Stimulated activated CD4-positive, alpha-beta T cell treated with anti-CD3 and anti-CD28 coated beads, Interleukin-1b, Interleukin-23, amount 100 ng/mL, for 24 hours (primary cell): Measurements from ENCODE around the gene NEUROG3.
"Not testable (repeated sequence)": the region's sequence is repeated elsewhere in the genome, so short reads cannot be mapped to it uniquely, and the experiment has no call there.

Experiments used
- DNase-seq, 4 experiments: peaks; one replicate each; pipeline ENCODE4 v3.0.0-alpha.2; 2020; ENCODE audit warnings: low read depth in 4 of 4, low spot score in 1 of 4

The NEUROG3 gene

GRCh38 chr10:69572159-69573055, 815 bp downstream of the NEUROG3 start:
- DNase-seq, result peak in 2 of 4 experiments; percentile 13 to 17

DNA sequence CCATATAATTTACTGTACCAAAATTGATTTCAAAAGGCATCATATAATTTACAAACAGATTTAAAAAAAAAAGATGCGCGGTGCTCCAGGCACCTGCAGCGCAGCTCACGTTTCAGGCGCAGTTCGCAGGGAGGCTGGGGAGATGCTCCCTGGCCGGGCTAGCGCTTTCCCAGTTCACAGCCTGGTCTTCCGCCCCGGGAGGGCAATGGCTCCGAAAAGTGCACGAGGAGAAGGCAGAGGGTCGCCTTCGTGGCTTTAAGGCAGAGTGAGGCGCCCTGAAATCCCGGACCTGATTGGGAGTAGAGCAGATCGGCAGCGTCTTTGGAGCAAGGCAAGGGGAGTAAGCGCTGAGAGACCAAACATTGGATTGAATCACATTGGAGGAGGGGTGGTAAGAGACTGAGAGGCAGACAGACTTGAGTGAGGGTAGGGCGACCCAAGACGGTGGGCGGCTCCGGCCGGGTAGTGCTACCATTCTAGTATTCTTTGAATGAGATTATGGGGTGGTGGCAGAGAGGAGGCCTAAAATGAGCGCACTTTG, 1.5 kb downstream of the NEUROG3 start:
- no peak for DNase-seq

DNA sequence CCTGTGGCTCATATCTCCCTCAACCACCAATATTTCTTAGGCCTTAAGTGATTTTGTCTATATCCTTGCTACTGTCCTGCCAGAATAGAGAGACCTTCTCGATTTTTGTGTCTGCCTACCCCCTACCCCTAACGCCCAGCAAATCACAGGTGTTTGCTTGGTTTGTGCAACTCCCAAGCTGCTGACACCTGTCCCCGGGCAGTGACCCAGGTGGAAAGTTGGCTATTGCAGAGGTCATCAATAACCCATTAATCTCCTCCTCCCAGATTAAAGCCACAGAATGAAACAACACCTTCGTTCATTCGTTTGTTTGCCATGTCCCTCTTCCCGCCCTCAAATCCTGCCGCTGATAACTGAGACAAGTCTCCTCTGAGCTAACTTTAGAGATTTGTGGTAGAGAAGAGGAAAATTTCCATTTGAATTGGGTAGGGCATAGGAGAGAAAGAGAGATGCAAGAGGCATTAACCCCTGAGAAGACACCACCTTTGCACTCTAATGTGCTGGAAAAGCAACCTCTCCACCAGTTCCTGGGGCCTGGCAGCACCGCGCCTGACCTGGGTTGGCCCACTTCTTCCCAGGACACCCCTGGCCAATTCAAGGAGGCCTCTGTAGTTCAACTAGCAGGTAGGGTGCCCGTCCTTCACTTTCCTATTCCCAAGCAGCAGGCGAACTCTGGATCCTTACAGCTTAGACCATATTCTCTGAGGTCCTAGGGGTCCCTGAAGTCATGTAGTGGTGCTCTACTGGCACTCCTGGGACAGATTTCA, 3.0 kb downstream of the NEUROG3 start:
- DNase-seq, result no peak

GRCh38 chr10:69569396-69569934, 3.8 kb downstream of the NEUROG3 start:
- no peak for DNase-seq

DNA sequence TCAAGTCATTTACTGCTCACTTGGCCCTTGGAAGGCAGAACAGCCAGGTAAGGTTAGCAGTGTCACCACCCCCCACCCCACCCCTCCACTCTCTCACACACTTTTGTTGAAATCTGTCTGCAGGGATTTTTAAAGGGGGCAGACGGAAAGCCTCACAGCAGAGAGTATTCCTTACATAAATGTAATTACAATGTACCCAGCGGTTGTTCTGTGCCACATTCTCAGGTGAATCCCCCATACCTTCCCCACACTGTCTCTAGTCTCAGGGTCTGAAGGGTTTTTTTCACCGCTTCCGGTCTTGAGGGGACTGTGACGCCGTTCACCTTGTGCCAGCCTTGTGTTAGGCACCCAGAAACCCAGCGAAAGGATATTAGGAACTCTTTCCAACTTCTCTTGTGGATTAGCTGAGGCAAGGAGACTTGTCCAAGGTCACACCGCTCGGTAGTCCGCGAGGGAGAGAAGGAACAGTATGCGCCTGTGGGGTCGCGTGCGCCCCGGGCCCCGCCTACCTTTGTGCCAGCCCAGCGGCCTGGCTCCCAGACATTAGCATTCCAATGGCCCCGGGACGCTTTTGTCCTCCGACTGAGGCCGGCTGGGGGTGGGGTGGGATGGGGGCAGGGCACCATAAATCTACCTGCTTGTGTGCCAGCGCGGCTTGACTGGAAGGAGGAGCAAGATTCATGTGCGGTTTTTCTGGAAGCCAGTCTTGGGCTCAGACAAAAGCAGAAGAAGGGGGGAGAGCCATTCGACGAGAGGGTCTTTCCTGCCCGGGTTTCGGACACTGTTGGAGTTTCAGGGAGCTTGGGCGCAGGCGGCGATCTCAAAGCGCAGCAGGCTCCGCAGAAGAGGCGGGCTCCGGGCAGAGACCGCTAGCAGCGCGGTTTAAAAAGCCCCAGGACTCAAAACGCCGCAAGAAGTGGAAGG, 4.5 kb downstream of the NEUROG3 start:
- DNase-seq, result no peak

DNA sequence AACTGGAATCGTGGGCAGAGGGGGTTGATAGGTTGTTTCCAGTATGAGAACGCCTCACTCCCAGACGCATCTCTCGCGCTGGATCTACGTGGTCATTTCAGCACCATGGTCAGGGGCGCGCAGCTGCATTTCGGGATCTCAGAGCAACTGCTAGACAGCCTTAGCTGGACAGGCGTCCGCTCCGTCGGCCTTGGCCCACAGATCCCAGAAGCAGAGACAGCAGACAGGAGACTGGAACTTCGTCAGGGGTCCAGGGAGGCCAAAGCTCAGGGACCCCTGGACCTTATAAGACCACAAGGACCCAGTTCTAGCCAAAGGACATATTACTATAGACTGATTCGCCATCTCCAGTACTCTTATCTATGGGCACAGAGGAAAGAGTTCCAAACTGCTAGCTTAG, 5.3 kb downstream of the NEUROG3 start:
- DNase-seq, result no peak

- no peak for DNase-seq
Observed at GRCh38 chr10:69562731-69563254, 10.4 kb downstream of the NEUROG3 start.

- no peak for DNase-seq
Observed at GRCh38 chr10:69559525-69559924, 13.7 kb downstream of the NEUROG3 start.

- DNase-seq, result no peak
Observed at GRCh38 chr10:69558559-69558958, 14.7 kb downstream of the NEUROG3 start.

GRCh38 chr10:69554611-69555010, 18.6 kb downstream of the NEUROG3 start:
- no peak for DNase-seq

DNA sequence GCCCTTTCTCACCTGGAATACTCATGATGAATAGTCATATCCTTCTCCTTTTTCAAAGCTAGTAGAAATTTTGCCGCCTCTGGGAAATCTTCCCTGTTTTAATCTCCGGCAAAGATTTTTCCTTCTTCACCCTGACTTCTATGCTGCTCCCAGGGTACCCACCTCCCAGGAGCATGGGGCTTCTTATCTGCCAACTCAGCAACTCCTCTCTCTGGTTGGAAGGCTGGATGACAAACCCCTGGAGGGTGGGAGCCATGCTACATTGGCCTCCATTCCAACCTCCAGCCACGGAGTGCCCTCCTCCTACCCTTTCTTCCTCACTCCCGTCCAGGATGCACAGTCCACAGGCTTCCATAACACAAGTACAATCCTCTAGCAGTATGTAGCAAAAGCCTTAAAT, 19.9 kb downstream of the NEUROG3 start:
- DNase-seq, result no peak

DNA sequence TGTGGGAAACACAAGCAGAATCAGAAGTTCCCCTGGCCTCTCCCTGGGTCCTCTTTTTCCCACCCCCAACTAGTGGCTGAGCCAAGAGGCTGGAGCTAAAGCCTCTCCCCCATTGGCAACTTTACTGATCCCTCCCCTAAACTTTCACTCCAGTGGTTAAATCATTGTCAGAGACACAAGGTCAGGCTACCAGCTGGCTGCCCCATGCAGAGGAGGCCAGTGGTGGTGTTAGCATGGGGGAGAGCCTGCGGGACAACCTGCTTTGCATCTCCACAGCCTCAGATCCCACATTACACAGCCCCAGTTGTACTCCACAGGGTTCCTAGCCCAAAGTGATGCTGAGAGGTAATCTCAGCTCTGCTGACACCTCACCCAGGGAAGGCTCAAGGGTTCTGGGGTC, 21.0 kb downstream of the NEUROG3 start:
- no peak for DNase-seq

- DNase-seq, result no peak
Observed at GRCh38 chr10:69549959-69550358, 23.3 kb downstream of the NEUROG3 start.

GRCh38 chr10:69541463-69541862, 31.8 kb downstream of the NEUROG3 start:
- DNase-seq, result no peak

DNA sequence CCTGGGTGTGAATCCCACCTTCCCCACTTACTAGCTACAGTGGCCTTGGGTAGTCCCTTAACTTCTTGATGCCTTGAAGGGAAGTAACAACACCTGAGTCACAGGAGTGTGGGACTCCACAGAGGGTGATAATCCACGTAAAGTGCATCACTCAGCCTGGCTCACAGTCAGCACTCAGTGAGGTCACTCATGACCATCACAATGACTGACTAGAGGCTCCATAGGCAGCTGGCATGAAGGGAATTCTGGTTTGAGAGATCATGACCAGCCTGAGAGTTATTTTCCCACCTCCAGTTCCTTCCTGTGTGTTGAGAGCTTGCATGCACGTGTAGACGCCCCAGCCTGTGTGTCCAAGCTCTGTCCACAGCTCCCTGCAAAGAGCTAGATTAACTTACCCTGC, 34.8 kb downstream of the NEUROG3 start:
- no peak for DNase-seq

- DNase-seq, result no peak
Observed at GRCh38 chr10:69537449-69537848, 35.8 kb downstream of the NEUROG3 start.

DNA sequence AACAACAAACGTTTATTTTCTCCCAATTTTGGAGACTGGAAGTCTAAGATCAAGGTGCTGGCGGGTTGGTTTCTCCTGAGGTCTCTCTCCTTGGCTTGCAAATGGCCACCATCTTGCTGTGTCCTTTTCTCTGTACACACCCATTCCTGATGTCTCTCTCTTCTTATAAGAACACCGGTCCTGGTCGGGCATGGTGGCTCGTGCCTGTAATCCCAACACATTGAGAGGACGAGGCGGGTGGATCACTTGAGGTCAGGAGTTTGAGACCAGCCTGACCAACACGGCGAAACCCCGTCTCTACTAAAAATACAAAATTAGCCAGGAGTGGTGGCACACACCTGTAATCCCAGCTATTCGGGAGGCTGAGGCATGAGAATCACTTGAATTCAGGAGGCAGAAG, 36.7 kb downstream of the NEUROG3 start:
- DNase-seq, result not testable (repeated sequence)

DNA sequence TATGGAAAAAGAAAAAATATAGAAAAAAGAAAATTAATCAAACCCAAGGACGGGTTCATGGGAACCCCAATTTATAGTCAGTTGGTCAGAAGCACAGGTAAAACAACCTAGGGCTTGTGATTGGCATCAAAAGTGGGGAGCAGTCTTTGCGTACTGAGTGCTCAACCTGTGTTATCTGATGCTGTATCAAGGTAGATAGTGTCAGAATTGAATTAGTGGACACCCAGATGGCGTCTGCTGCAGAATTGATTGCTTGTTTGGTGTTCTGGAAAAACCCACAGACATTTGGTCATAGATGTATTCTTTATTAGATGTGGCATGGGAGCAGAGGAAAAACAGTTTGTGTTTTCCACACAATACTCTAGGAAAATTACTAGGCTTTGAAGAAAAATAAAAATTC, 39.6 kb downstream of the NEUROG3 start:
- DNase-seq, result no peak

- no peak for DNase-seq
Observed at GRCh38 chr10:69527961-69528360, 45.3 kb downstream of the NEUROG3 start.
